Measurements from ENCODE around the gene ACOT7. TPM values are rescaled to one million over a fixed set of nuclear protein-coding genes. Genes with fewer than 3 reads are reported as not detected.
"Not testable (repeated sequence)": the region's sequence is repeated elsewhere in the genome, so short reads cannot be mapped to it uniquely, and the experiment has no call there.

Gene ACOT7
- total and polyA plus RNA-seq, 2 donors: 14.2 to 22.2 TPM

DNA sequence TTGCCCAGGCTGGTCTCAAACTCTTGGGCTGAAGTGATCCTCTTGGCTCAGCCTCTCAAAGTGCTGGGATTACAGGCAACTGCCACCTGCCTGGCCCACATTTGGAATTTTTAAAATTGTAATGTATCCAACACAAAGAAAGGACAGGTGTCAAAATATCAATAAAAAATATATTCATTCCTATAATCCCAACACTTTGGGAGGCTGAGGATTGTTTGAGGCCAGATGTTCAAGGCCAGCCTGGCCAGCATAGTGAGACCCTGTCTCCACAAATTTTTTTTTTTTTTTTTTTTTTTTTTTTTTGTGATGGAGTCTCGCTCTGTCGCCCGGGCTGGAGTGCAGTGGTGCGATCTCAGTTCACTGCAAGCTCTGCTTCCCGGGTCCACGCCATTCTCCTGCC is 16.2 kb upstream of the ACOT7 start:
- peaks cover 0 to 3% of the 10 kb centered on the region in 2 donors for H3K4me1 ChIP-seq (ENCODE audit: control insufficient read depth in 2 of 2, insufficient read depth in 2 of 2, low read length in 2 of 2)
- no peak for DNase-seq (ENCODE audit: low read depth in 6 of 9, low spot score in 9 of 9)
- peaks cover 2 to 48% of the 10 kb centered on the region in 2 donors for H3K27me3 ChIP-seq (ENCODE audit: control insufficient read depth in 2 of 2, insufficient read depth in 1 of 2, low read length in 1 of 2)
- no peak overlapping the region for H3K27ac ChIP-seq (ENCODE audit: low read depth in 1 of 2, low read length in 1 of 2)
- 91% methylated on average over 6 of the region's 6 CpGs for WGBS
- no peaks in the 10 kb centered on the region for H3K9me3 ChIP-seq (ENCODE audit: control insufficient read depth in 2 of 2, insufficient read depth in 1 of 2, low read length in 1 of 2)
- no peaks in the 10 kb centered on the region for H3K36me3 ChIP-seq (ENCODE audit: control insufficient read depth in 2 of 2, insufficient read depth in 2 of 2, low read length in 1 of 2)
- H3K4me3 ChIP-seq (ENCODE audit: low read length in 2 of 2): no peak overlapping the region

DNA sequence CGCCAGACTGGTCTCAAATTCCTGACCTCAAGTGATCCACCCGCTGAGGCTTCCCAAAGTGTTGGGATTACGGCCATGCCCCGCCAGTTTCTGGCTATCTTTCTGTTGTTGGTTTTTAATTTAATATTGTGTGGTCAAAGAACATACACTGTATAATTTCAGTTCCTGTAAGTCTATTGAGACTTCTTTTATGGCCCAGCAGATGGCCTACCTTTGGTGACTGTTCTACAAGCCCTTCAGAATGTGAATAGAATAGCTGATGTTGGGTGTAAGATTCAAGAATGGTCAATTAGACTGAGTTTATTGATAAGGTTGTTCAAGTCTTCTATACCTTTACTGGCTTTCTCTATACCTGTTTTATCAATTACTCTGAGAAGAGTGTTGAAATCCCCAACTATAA is 15.5 kb upstream of the ACOT7 start:
- Histone ChIP-seq H3K9me3 (ENCODE audit: control insufficient read depth in 2 of 2, insufficient read depth in 1 of 2, low read length in 1 of 2) (no peaks in the 10 kb centered on the region), H3K4me1 (ENCODE audit: control insufficient read depth in 2 of 2, insufficient read depth in 2 of 2, low read length in 2 of 2) (no peaks in the 10 kb centered on the region), H3K36me3 (ENCODE audit: control insufficient read depth in 2 of 2, insufficient read depth in 2 of 2, low read length in 1 of 2) (no peaks in the 10 kb centered on the region), H3K27ac (ENCODE audit: low read depth in 1 of 2, low read length in 1 of 2) (no peak overlapping the region), H3K27me3 (ENCODE audit: control insufficient read depth in 2 of 2, insufficient read depth in 1 of 2, low read length in 1 of 2) (peaks cover 2 to 41% of the 10 kb centered on the region in 2 donors), H3K4me3 (ENCODE audit: low read length in 2 of 2) (no peak overlapping the region)
- no peak for DNase-seq (ENCODE audit: low read depth in 6 of 9, low spot score in 9 of 9)
- WGBS: 96% methylated on average over 4 of the region's 4 CpGs

DNA sequence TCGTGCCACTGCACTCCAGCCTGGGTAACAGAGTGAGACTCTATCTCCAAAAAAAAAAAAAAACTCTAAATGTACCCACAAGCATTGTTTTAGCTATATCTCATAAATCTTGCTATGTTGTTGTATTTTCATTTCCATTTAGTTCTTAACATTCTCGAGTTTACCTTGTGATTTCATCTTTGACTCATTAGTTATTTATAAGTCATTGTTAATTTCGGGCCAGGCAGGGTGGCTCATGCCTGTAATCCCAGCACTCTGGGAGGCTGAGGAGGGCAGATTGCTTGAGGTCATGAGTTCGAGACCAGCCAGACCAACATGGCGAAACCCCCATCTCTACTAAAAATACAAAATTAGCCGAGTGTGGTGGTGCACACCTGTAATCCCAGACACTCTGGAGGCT is 14.5 kb upstream of the ACOT7 start:
- no peak overlapping the region for H3K27ac ChIP-seq (ENCODE audit: low read depth in 1 of 2, low read length in 1 of 2)
- peaks cover 2 to 36% of the 10 kb centered on the region in 2 donors for H3K27me3 ChIP-seq (ENCODE audit: control insufficient read depth in 2 of 2, insufficient read depth in 1 of 2, low read length in 1 of 2)
- no peaks in the 10 kb centered on the region for H3K36me3 ChIP-seq (ENCODE audit: control insufficient read depth in 2 of 2, insufficient read depth in 2 of 2, low read length in 1 of 2)
- no peak for DNase-seq (ENCODE audit: low read depth in 6 of 9, low spot score in 9 of 9)
- 87% methylated on average over 6 of the region's 6 CpGs for WGBS
- no peaks in the 10 kb centered on the region for H3K9me3 ChIP-seq (ENCODE audit: control insufficient read depth in 2 of 2, insufficient read depth in 1 of 2, low read length in 1 of 2)
- H3K4me3 ChIP-seq (ENCODE audit: low read length in 2 of 2): no peak overlapping the region
- no peaks in the 10 kb centered on the region for H3K4me1 ChIP-seq (ENCODE audit: control insufficient read depth in 2 of 2, insufficient read depth in 2 of 2, low read length in 2 of 2)

DNA sequence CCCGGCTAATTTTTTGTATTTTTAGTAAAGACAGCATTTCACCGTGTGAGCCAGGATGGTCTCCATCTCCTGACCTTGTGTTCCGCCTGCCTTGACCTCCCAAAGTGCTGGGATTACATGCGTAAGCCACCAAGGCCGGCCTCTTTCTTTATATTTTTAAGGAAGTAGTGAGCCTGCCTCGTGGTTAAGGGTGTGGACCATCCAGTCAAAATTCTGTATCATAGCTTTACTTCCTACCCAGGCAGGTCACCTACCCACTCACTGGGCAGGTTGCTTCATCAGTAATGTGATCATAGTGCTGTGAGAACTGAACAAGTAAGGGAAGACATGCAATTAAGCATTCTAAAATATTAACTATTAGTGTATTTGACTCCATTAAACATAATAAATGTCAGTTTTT is 8.1 kb upstream of the ACOT7 start:
- Histone ChIP-seq H3K9me3 (ENCODE audit: control insufficient read depth in 2 of 2, insufficient read depth in 1 of 2, low read length in 1 of 2) (no peaks in the 10 kb centered on the region), H3K4me1 (ENCODE audit: control insufficient read depth in 2 of 2, insufficient read depth in 2 of 2, low read length in 2 of 2) (no peaks in the 10 kb centered on the region), H3K27ac (ENCODE audit: low read depth in 1 of 2, low read length in 1 of 2) (no peak overlapping the region), H3K36me3 (ENCODE audit: control insufficient read depth in 2 of 2, insufficient read depth in 2 of 2, low read length in 1 of 2) (no peaks in the 10 kb centered on the region), H3K27me3 (ENCODE audit: control insufficient read depth in 2 of 2, insufficient read depth in 1 of 2, low read length in 1 of 2) (peaks cover 0 to 18% of the 10 kb centered on the region in 2 donors), H3K4me3 (ENCODE audit: low read length in 2 of 2) (no peak overlapping the region)
- whole genome bisulfite sequencing: 58% methylated on average over 6 of the region's 6 CpGs
- no peak for DNase-seq (ENCODE audit: low read depth in 6 of 9, low spot score in 9 of 9)

DNA sequence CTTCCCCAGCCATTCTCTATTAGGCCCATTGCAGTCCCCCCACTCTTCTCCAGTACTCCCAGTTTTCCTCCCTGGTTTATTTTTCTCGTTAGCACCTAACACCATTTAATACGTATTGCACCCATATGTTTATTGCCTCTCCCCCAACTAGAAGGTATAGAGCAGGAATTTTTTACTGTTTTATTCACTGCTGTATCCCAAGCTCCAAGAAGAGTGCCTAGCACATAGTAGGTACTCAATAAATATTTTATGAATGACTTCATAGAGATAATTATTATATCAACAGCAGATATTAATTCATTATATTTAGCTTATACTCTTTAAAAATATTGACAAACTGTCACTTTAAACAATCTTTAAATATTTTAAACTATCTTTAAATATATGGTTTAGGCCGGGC is 5.7 kb upstream of the ACOT7 start:
- Histone ChIP-seq H3K4me1 (ENCODE audit: control insufficient read depth in 2 of 2, insufficient read depth in 2 of 2, low read length in 2 of 2) (peaks cover under 1 to 4% of the 10 kb centered on the region in 2 donors), H3K4me3 (ENCODE audit: low read length in 2 of 2) (no peak overlapping the region), H3K36me3 (ENCODE audit: control insufficient read depth in 2 of 2, insufficient read depth in 2 of 2, low read length in 1 of 2) (no peaks in the 10 kb centered on the region), H3K27me3 (ENCODE audit: control insufficient read depth in 2 of 2, insufficient read depth in 1 of 2, low read length in 1 of 2) (peaks cover 0 to 3% of the 10 kb centered on the region in 2 donors), H3K9me3 (ENCODE audit: control insufficient read depth in 2 of 2, insufficient read depth in 1 of 2, low read length in 1 of 2) (no peaks in the 10 kb centered on the region), H3K27ac (ENCODE audit: low read depth in 1 of 2, low read length in 1 of 2) (no peak overlapping the region)
- WGBS: 93% methylated on average over 3 of the region's 3 CpGs
- DNase-seq (ENCODE audit: low read depth in 6 of 9, low spot score in 9 of 9): no peak

DNA sequence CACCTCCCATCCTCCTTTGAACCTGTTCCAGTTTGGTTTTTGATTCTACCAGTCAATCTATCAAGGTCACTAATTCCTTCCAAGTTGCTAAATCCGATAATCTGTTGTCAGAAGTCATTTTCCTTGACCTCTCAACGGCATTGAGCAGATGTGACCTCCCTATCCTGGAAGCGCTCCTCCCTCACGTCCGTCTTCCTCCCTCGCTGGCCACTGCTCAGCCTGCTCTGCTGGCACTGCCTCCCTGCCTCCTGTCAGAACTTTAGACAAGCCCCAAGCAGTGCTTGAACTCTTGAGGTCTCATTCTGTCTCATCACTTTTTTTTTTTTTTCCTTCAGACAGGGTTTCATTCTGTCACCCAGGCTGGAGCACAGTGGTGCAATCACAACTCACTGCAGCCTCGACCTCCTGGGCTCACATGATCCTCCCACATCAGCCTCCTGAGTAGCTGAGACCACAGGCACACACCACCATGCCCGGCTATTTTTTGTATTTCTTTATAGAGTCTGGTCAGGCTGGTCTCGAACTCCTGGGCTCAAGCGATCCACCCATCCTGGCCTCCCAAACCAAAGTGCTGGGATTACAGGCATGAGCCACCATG is 4.4 kb upstream of the ACOT7 start:
- WGBS: 94% methylated on average over 10 of the region's 10 CpGs
- H3K36me3 ChIP-seq (ENCODE audit: control insufficient read depth in 2 of 2, insufficient read depth in 2 of 2, low read length in 1 of 2): no peaks in the 10 kb centered on the region
- peaks cover 0 to 3% of the 10 kb centered on the region in 2 donors for H3K27me3 ChIP-seq (ENCODE audit: control insufficient read depth in 2 of 2, insufficient read depth in 1 of 2, low read length in 1 of 2)
- no peak overlapping the region for H3K4me3 ChIP-seq (ENCODE audit: low read length in 2 of 2)
- H3K9me3 ChIP-seq (ENCODE audit: control insufficient read depth in 2 of 2, insufficient read depth in 1 of 2, low read length in 1 of 2): no peaks in the 10 kb centered on the region
- peaks cover 5 to 9% of the 10 kb centered on the region in 2 donors for H3K4me1 ChIP-seq (ENCODE audit: control insufficient read depth in 2 of 2, insufficient read depth in 2 of 2, low read length in 2 of 2)
- no peak overlapping the region for H3K27ac ChIP-seq (ENCODE audit: low read depth in 1 of 2, low read length in 1 of 2)
- DNase-seq (ENCODE audit: low read depth in 6 of 9, low spot score in 9 of 9): no peak

DNA sequence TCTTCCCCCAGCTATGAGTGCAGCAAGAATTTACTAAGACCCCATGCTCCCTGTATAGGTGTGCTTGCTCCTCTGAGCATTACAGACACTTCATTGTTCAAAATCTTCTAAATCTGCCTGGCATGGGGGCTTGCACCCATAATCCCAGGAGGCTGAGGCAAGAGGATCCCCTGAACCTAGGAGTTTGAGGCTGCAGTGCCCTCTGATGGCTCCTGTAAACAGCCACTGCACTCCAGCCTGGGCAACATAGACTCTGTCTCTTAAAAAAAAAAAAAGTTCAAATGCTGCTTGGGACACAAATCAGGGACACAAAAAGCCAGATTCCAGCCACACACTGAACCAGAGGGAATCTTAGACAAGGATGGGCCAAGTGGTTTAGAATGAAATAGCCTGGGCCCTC is 3.4 kb upstream of the ACOT7 start:
- Histone ChIP-seq H3K27ac (ENCODE audit: low read depth in 1 of 2, low read length in 1 of 2) (no peak overlapping the region), H3K9me3 (ENCODE audit: control insufficient read depth in 2 of 2, insufficient read depth in 1 of 2, low read length in 1 of 2) (no peaks in the 10 kb centered on the region)
- no peak for DNase-seq (ENCODE audit: low read depth in 6 of 9, low spot score in 9 of 9)

DNA sequence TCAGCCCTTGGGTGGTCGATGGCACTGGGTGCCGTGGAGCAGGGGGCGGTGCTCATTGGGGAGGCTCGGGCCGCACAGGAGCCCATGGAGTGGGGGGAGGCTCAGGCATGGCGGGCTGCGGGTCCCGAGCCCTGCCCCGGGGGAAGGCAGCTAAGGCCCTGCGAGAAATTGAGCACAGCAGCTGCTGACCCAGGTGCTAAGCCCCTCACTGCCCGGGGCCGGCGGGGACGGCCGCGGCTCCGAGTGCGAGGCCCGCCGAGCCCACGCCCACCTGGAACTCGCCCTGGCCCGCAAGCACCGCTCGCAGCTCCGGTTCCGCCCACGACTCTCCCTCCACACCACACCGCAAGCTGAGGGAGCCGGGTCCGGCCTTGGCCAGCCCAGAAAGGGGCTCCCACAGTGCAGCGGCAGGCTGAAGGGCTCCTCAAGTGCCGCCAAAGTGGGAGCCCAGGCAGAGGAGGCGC is 2.2 kb upstream of the ACOT7 start:
- not testable (repeated sequence) for H3K27ac ChIP-seq (ENCODE audit: low read depth in 1 of 2, low read length in 1 of 2); DNase-seq (ENCODE audit: low read depth in 6 of 9, low spot score in 9 of 9); H3K27me3 ChIP-seq (ENCODE audit: control insufficient read depth in 2 of 2, insufficient read depth in 1 of 2, low read length in 1 of 2); H3K9me3 ChIP-seq (ENCODE audit: control insufficient read depth in 2 of 2, insufficient read depth in 1 of 2, low read length in 1 of 2); H3K4me3 ChIP-seq (ENCODE audit: low read length in 2 of 2); H3K36me3 ChIP-seq (ENCODE audit: control insufficient read depth in 2 of 2, insufficient read depth in 2 of 2, low read length in 1 of 2)
- WGBS: 97% methylated on average over 34 of the region's 34 CpGs
- H3K4me1 ChIP-seq (ENCODE audit: control insufficient read depth in 2 of 2, insufficient read depth in 2 of 2, low read length in 2 of 2): peaks cover 11 to 19% of the 10 kb centered on the region in 2 donors

More for the DNA sequence above, 3.4 kb upstream of the ACOT7 start:
- Histone ChIP-seq H3K27me3 (ENCODE audit: control insufficient read depth in 2 of 2, insufficient read depth in 1 of 2, low read length in 1 of 2) (no peaks in the 10 kb centered on the region), H3K4me3 (ENCODE audit: low read length in 2 of 2) (no peak overlapping the region), H3K4me1 (ENCODE audit: control insufficient read depth in 2 of 2, insufficient read depth in 2 of 2, low read length in 2 of 2) (peaks cover 8 to 16% of the 10 kb centered on the region in 2 donors), H3K36me3 (ENCODE audit: control insufficient read depth in 2 of 2, insufficient read depth in 2 of 2, low read length in 1 of 2) (no peaks in the 10 kb centered on the region)

DNA sequence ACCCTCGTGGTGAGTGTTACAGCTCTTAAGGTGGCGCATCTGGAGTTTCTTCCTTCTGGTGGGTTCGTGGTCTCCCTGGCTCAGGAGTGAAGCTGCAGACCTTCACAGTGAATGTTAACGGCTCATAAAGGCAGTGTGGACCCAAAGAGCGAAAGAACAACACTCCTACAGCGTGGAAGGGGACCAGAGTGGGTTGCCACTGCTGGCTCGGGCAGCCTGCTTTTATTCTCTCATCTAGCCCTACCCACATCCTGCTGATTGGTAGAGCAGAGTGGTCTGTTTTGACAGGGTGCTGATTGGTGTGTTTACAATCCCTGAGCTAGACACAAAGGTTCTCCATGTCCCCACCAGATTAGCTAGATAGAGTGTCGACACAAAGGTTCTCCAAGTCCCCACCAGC is 1.6 kb upstream of the ACOT7 start:
- H3K36me3 ChIP-seq (ENCODE audit: control insufficient read depth in 2 of 2, insufficient read depth in 2 of 2, low read length in 1 of 2); H3K27ac ChIP-seq (ENCODE audit: low read depth in 1 of 2, low read length in 1 of 2); DNase-seq (ENCODE audit: low read depth in 6 of 9, low spot score in 9 of 9); H3K9me3 ChIP-seq (ENCODE audit: control insufficient read depth in 2 of 2, insufficient read depth in 1 of 2, low read length in 1 of 2); H3K27me3 ChIP-seq (ENCODE audit: control insufficient read depth in 2 of 2, insufficient read depth in 1 of 2, low read length in 1 of 2); H3K4me3 ChIP-seq (ENCODE audit: low read length in 2 of 2): not testable (repeated sequence)
- H3K4me1 ChIP-seq (ENCODE audit: control insufficient read depth in 2 of 2, insufficient read depth in 2 of 2, low read length in 2 of 2): peaks cover 11 to 19% of the 10 kb centered on the region in 2 donors
- WGBS: 67% methylated on average over 8 of the region's 8 CpGs
